DND-41 (cell line): ENCODE measurements around the gene FAM83B.

Source experiments
- ATAC-seq: fragments of 200-7000 bp; cut with Tn5 transposase; 3 replicates; pipeline ENCODE4 v1.9.1; 2021; ENCODE audit warnings: low read depth; ENCODE audit not compliant: insufficient read depth
- DNase-seq: peaks from one replicate; pipeline ENCODE4 v3.0.0-alpha.2; 2020
- H2AFZ ChIP-seq: 2 replicates; pipeline ENCODE4 v1.6.0; 2012; ENCODE audit warnings: low read depth, low read length
- H3K27ac ChIP-seq: 2 replicates; pipeline ENCODE4 v1.5.1; 2012; ENCODE audit warnings: low read length, inconsistent platforms
- H3K27me3 ChIP-seq: fragments of 200-600 bp; sonication (generic); 2 replicates; pipeline ENCODE4 v1.6.0; 2012; ENCODE audit warnings: low read length, mild to moderate bottlenecking, inconsistent platforms; ENCODE audit not compliant: insufficient read depth, poor library complexity
- H3K36me3 ChIP-seq: 2 replicates; pipeline ENCODE4 v1.5.1; 2012; ENCODE audit warnings: low read length, inconsistent platforms; ENCODE audit not compliant: insufficient read depth
- H3K4me1 ChIP-seq: 2 replicates; pipeline ENCODE4 v1.5.1; 2012; ENCODE audit warnings: mild to moderate bottlenecking, low read length; ENCODE audit not compliant: insufficient read depth
- H3K4me2 ChIP-seq: 2 replicates; pipeline ENCODE4 v1.6.0; 2012; ENCODE audit warnings: mild to moderate bottlenecking, moderate library complexity, low read length, inconsistent platforms; ENCODE audit not compliant: insufficient read depth
- H3K4me3 ChIP-seq, 2 experiments: fragments of 200-600 bp in 1 of 2; shearing (Covaris generic) in 1 of 2; 2 replicates each; pipeline ENCODE4 v1.5.1; 2012 to 2016; ENCODE audit warnings: inconsistent platforms in 2 of 2, low read length in 2 of 2, mild to moderate bottlenecking in 2 of 2, low read depth in 1 of 2, moderate library complexity in 1 of 2
- H3K79me2 ChIP-seq: 2 replicates; pipeline ENCODE4 v1.6.0; 2012; ENCODE audit warnings: low read length, inconsistent platforms; ENCODE audit not compliant: insufficient read depth
- H3K9ac ChIP-seq: 2 replicates; pipeline ENCODE4 v1.6.0; 2012; ENCODE audit warnings: low read depth, mild to moderate bottlenecking, inconsistent platforms, low read length, moderate library complexity
- H3K9me3 ChIP-seq: 2 replicates; pipeline ENCODE4 v1.5.1; 2012; ENCODE audit warnings: low read length, moderate library complexity, mild to moderate bottlenecking, inconsistent platforms; ENCODE audit not compliant: insufficient read depth, severe bottlenecking
- H4K20me1 ChIP-seq: 2 replicates; pipeline ENCODE4 v1.6.0; 2012; ENCODE audit warnings: low read length; ENCODE audit not compliant: insufficient read depth
- CTCF ChIP-seq: IDR thresholded peaks from 2 replicates; pipeline ENCODE4 v1.5.1; 2012; ENCODE audit warnings: borderline replicate concordance, low read length, moderate library complexity, mild to moderate bottlenecking; ENCODE audit not compliant: poor library complexity, severe bottlenecking; ENCODE audit errors: extremely low read depth
- EZH2 ChIP-seq: IDR thresholded peaks from 3 replicates; pipeline ENCODE4 v1.6.1; 2012; ENCODE audit warnings: borderline replicate concordance, low read depth, mild to moderate bottlenecking, moderate library complexity, low read length, inconsistent platforms; ENCODE audit not compliant: severe bottlenecking

Gene FAM83B

GRCh38 chr6:54932622-54933021 is 86.1 kb downstream of the FAM83B start:
- Histone ChIP-seq H3K27me3 (no peaks in the 10 kb centered on the region), H3K27ac (no peak overlapping the region), H3K79me2 (no peaks in the 10 kb centered on the region), H3K36me3 (no peaks in the 10 kb centered on the region), H3K4me3 (no peak overlapping the region), H2AFZ (no peak overlapping the region), H3K4me2 (no peak overlapping the region), H3K9me3 (peaks cover 4% of the 10 kb centered on the region), H4K20me1 (no peaks in the 10 kb centered on the region), H3K9ac (no peak overlapping the region), H3K4me1 (no peaks in the 10 kb centered on the region)
- ATAC-seq, result no peak
- TF ChIP-seq CTCF (no peak), EZH2 (no peak)
- no peak for DNase-seq

GRCh38 chr6:54935739-54936138 is 89.2 kb downstream of the FAM83B start:
- no peaks in the 10 kb centered on the region for H3K79me2 ChIP-seq
- H4K20me1 ChIP-seq, result no peaks in the 10 kb centered on the region
- no peak overlapping the region for H3K27ac ChIP-seq
- H3K27me3 ChIP-seq, result no peaks in the 10 kb centered on the region
- H3K4me3 ChIP-seq, result no peak overlapping the region
- no peaks in the 10 kb centered on the region for H3K36me3 ChIP-seq
- H3K4me2 ChIP-seq, result no peak overlapping the region
- TF ChIP-seq EZH2, result no peak
- TF ChIP-seq CTCF, result no peak
- H3K9ac ChIP-seq, result no peak overlapping the region
- H2AFZ ChIP-seq, result no peak overlapping the region
- H3K9me3 ChIP-seq, result peaks cover 4% of the 10 kb centered on the region
- DNase-seq (no peak), ATAC-seq (no peak)
- H3K4me1 ChIP-seq, result no peaks in the 10 kb centered on the region

DNA sequence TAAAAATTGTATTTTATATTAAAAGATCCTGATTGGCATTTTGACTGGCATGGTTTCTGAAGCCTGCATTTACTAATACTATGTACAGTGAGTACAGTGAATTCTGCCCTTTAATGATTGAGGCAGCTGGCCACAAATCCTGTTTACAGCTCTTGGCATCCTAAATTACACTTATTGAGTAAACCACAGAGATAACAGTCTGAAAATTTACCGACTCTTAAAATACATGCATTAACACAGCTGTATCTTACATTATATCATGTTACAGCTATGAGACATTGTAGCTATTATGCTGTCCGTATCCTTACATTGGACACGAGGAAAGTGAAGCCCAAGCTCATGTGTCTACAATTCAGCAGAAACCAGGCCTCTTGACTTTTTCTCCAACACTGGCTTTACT is 90.8 kb downstream of the FAM83B start:
- H3K27me3 ChIP-seq, result no peaks in the 10 kb centered on the region
- ATAC-seq (no peak), DNase-seq (no peak)
- H3K9me3 ChIP-seq, result peaks cover 4% of the 10 kb centered on the region
- no peak overlapping the region for H3K9ac ChIP-seq
- H4K20me1 ChIP-seq, result no peaks in the 10 kb centered on the region
- H2AFZ ChIP-seq, result no peak overlapping the region
- no peaks in the 10 kb centered on the region for H3K36me3 ChIP-seq
- H3K79me2 ChIP-seq, result no peaks in the 10 kb centered on the region
- H3K4me1 ChIP-seq, result no peaks in the 10 kb centered on the region
- no peak overlapping the region for H3K4me3 ChIP-seq
- H3K27ac ChIP-seq, result no peak overlapping the region
- TF ChIP-seq EZH2, result no peak
- TF ChIP-seq CTCF, result no peak
- no peak overlapping the region for H3K4me2 ChIP-seq

- H2AFZ ChIP-seq, result 0 out of 2 replicates have a peak overlapping the region, but pooled peaks have one; percentile 51
Measured at GRCh38 chr6:54957698-54958097, 111.1 kb downstream of the FAM83B start.

More at GRCh38 chr6:54957698-54958097, 111.1 kb downstream of the FAM83B start:
- Histone ChIP-seq H3K27ac (peak overlapping the region; percentile 84), H3K9me3 (no peaks in the 10 kb centered on the region), H3K4me2 (no peak overlapping the region), H3K9ac (peak overlapping the region; percentile 0; the same call in 1 of the 2 replicates), H3K79me2 (no peaks in the 10 kb centered on the region), H4K20me1 (no peaks in the 10 kb centered on the region), H3K4me1 (peaks cover 28% of the 10 kb centered on the region), H3K36me3 (no peaks in the 10 kb centered on the region), H3K4me3 (no peak overlapping the region), H3K27me3 (no peaks in the 10 kb centered on the region)
- no peak for DNase-seq
- ATAC-seq, result no peak
- TF ChIP-seq EZH2, result no peak
- TF ChIP-seq CTCF, result no peak
